H1 (cell line): ENCODE results near the gene STRIP2. TPM values are rescaled to one million over a fixed set of nuclear protein-coding genes. Genes with fewer than 3 reads are reported as not detected.

Experiments used
- CTCF ChIA-PET: fragments of 300-600 bp; sonication (Branson Sonifier 250); formaldehyde crosslinking; loops from one replicate; lab custom pipeline; 2021; ENCODE audit not compliant: partially characterized antibody; lab: Charles Lee
- POLR2A ChIA-PET: fragments of 300-600 bp; sonication (Branson Sonifier 250); formaldehyde crosslinking; loops from one replicate; lab custom pipeline; 2021; ENCODE audit warnings: inconsistent platforms; ENCODE audit not compliant: partially characterized antibody; lab: Charles Lee
- DNase-seq, 2 experiments: peaks; one replicate each; pipeline versions ENCODE4 v3.0.0 to v3.0.0-alpha.2; 2010 to 2022; ENCODE audit warnings: low spot score in 2 of 2, low read depth in 1 of 2, mixed read lengths in 1 of 2
- FAIRE-seq: peaks from 2 replicates; lab custom pipeline; 2011; peaks lifted over from hg19 to GRCh38; lab: Jason Lieb, UNC
- H2AFZ ChIP-seq: 2 replicates; pipeline ENCODE4 v1.8.1; 2012; ENCODE audit warnings: low read length, inconsistent platforms
- H2AK5ac ChIP-seq: 2 replicates; pipeline ENCODE4 v1.6.1; 2013; ENCODE audit warnings: low read depth, low read length
- H2BK120ac ChIP-seq: replicated peaks from 2 replicates; pipeline ENCODE3; 2013; ENCODE audit warnings: low read depth, low read length, inconsistent platforms
- H2BK12ac ChIP-seq: 2 replicates; pipeline ENCODE4 v1.6.1; 2013; ENCODE audit warnings: low read depth, low read length
- H2BK15ac ChIP-seq: 2 replicates; pipeline ENCODE4 v1.6.1; 2013; ENCODE audit warnings: low read length
- H2BK20ac ChIP-seq: 2 replicates; pipeline ENCODE4 v1.6.1; 2013; ENCODE audit warnings: low read length
- H2BK5ac ChIP-seq: 2 replicates; pipeline ENCODE4 v1.6.1; 2013; ENCODE audit warnings: low read depth, low read length
- H3K14ac ChIP-seq: 2 replicates; pipeline ENCODE4 v1.6.1; 2013; ENCODE audit warnings: inconsistent platforms; ENCODE audit not compliant: insufficient read length
- H3K18ac ChIP-seq: 2 replicates; pipeline ENCODE4 v1.6.1; 2013; ENCODE audit warnings: low read length; ENCODE audit errors: extremely low read depth
- H3K23ac ChIP-seq: 2 replicates; pipeline ENCODE4 v1.6.1; 2013; ENCODE audit warnings: inconsistent platforms; ENCODE audit not compliant: insufficient read length
- H3K23me2 ChIP-seq: 2 replicates; pipeline ENCODE4 v1.6.1; 2013; ENCODE audit warnings: low read depth, low read length
- H3K27ac ChIP-seq: 2 replicates; pipeline ENCODE4 v1.6.1; 2011; ENCODE audit warnings: low read depth, low read length, inconsistent platforms
- H3K27me3 ChIP-seq, 4 experiments: replicated peaks in 1 of 4; 1 replicate in 1 of 4; 2 replicates in 3 of 4; pipeline versions ENCODE4 v1.6.1 to v1.8.1; 2011 to 2013; ENCODE audit warnings: low read length in 3 of 4, mild to moderate bottlenecking in 3 of 4, inconsistent platforms in 2 of 4, mixed read lengths in 2 of 4, moderate library complexity in 1 of 4; ENCODE audit not compliant: control insufficient read depth in 3 of 4, insufficient read depth in 3 of 4; ENCODE audit errors: extremely low read depth in 1 of 4
- H3K36me3 ChIP-seq, 4 experiments: 2 replicates each; pipeline versions ENCODE4 v1.6.1 to v1.8.1; 2011 to 2013; ENCODE audit warnings: mild to moderate bottlenecking in 4 of 4, low read length in 3 of 4, moderate library complexity in 2 of 4, control low read depth in 1 of 4, inconsistent platforms in 1 of 4; ENCODE audit not compliant: insufficient read depth in 4 of 4, control insufficient read depth in 2 of 4
- H3K4ac ChIP-seq: replicated peaks from 2 replicates; pipeline ENCODE3; 2013; ENCODE audit warnings: low read length, low read depth, mixed read lengths, inconsistent platforms; ENCODE audit not compliant: insufficient read length
- H3K4me1 ChIP-seq, 4 experiments: replicated peaks in 1 of 4; 1 replicate in 1 of 4; 2 replicates in 3 of 4; pipeline versions ENCODE4 v1.6.1 to v1.8.1; 2011 to 2013; ENCODE audit warnings: low read length in 3 of 4, inconsistent platforms in 2 of 4, mixed read lengths in 1 of 4; ENCODE audit not compliant: insufficient read depth in 4 of 4, control insufficient read depth in 3 of 4
- H3K4me2 ChIP-seq, 2 experiments: 2 replicates each; pipeline versions ENCODE4 v1.6.1 to v1.8.1; 2011 to 2013; ENCODE audit warnings: low read depth in 2 of 2, low read length in 2 of 2, control low read depth in 1 of 2, inconsistent platforms in 1 of 2, mild to moderate bottlenecking in 1 of 2; ENCODE audit not compliant: insufficient read depth in 1 of 2
- H3K4me3 ChIP-seq, 4 experiments: fragments of 200-600, 300-600 bp in 1 of 4; sonication (generic), shearing (Covaris generic), sonication (Bioruptor Twin) in 1 of 4; 2 replicates each; pipeline versions ENCODE4 v1.5.1 to v1.8.1; 2011 to 2016; ENCODE audit warnings: low read length in 4 of 4, low read depth in 3 of 4, control low read depth in 2 of 4, inconsistent platforms in 2 of 4, mild to moderate bottlenecking in 2 of 4, mixed read lengths in 1 of 4, moderate library complexity in 1 of 4; ENCODE audit not compliant: insufficient read depth in 2 of 4; ENCODE audit errors: extremely low read depth in 1 of 4
- H3K56ac ChIP-seq: replicated peaks from 2 replicates; pipeline ENCODE3; 2013; ENCODE audit warnings: low read depth, mild to moderate bottlenecking, mixed read lengths, low read length, inconsistent platforms; ENCODE audit not compliant: insufficient read length
- H3K79me1 ChIP-seq: 2 replicates; pipeline ENCODE4 v1.6.1; 2013; ENCODE audit warnings: low read depth, low read length, control low read depth
- H3K79me2 ChIP-seq, 2 experiments: 2 replicates each; pipeline versions ENCODE4 v1.6.1 to v1.8.1; 2012 to 2013; ENCODE audit warnings: low read length in 2 of 2, mild to moderate bottlenecking in 2 of 2, inconsistent platforms in 1 of 2; ENCODE audit not compliant: insufficient read depth in 2 of 2, control insufficient read depth in 1 of 2
- H3K9ac ChIP-seq, 4 experiments: replicated peaks in 1 of 4; 1 replicate in 1 of 4; 2 replicates in 3 of 4; pipeline versions ENCODE4 v1.6.1 to v1.8.1; 2011 to 2013; ENCODE audit warnings: low read depth in 3 of 4, low read length in 3 of 4, control low read depth in 2 of 4, mild to moderate bottlenecking in 2 of 4, moderate library complexity in 2 of 4, inconsistent platforms in 1 of 4; ENCODE audit errors: extremely low read depth in 1 of 4
- H3K9me3 ChIP-seq, 2 experiments: 2 replicates each; pipeline versions ENCODE4 v1.6.1 to v1.8.1; 2012 to 2013; ENCODE audit warnings: mild to moderate bottlenecking in 2 of 2, moderate library complexity in 2 of 2, control low read depth in 1 of 2, inconsistent platforms in 1 of 2, low read depth in 1 of 2, low read length in 1 of 2, mixed read lengths in 1 of 2; ENCODE audit not compliant: insufficient read depth in 2 of 2
- H4K20me1 ChIP-seq, 2 experiments: replicated peaks in 1 of 2; 2 replicates each; pipeline versions ENCODE3 to v1.8.1; 2011 to 2013; ENCODE audit warnings: inconsistent platforms in 2 of 2, low read length in 2 of 2, mild to moderate bottlenecking in 1 of 2; ENCODE audit not compliant: insufficient read depth in 2 of 2, control insufficient read depth in 1 of 2
- H4K5ac ChIP-seq: 2 replicates; pipeline ENCODE4 v1.6.1; 2013; ENCODE audit warnings: low read length, low read depth, mixed read lengths, inconsistent platforms; ENCODE audit not compliant: insufficient read length
- H4K8ac ChIP-seq: 2 replicates; pipeline ENCODE4 v1.8.0; 2013; ENCODE audit warnings: mild to moderate bottlenecking, moderate library complexity, low read length, inconsistent platforms; ENCODE audit not compliant: insufficient read depth; ENCODE audit errors: extremely low read depth
- H4K91ac ChIP-seq: replicated peaks from 2 replicates; pipeline ENCODE3; 2013; ENCODE audit warnings: low read length, mixed read lengths, inconsistent platforms; ENCODE audit not compliant: insufficient read length
- FOSL1 ChIP-seq: IDR thresholded peaks from 2 replicates; pipeline ENCODE4 v1.6.1; 2011; ENCODE audit warnings: mild to moderate bottlenecking, low read depth, low read length, moderate library complexity; ENCODE audit not compliant: insufficient read depth
- GABPA ChIP-seq: IDR thresholded peaks from 2 replicates; pipeline ENCODE4 v1.6.1; 2011; ENCODE audit warnings: mild to moderate bottlenecking, low read length, moderate library complexity, borderline replicate concordance; ENCODE audit not compliant: insufficient read depth
- GTF2F1 ChIP-seq: IDR thresholded peaks from 2 replicates; pipeline ENCODE4 v1.6.1; 2012; ENCODE audit warnings: low read depth, low read length, improper control_type of control experiment, borderline replicate concordance
- HDAC2 ChIP-seq, 2 experiments: fragments of 300-600 bp in 1 of 2; sonication (generic) in 1 of 2; IDR thresholded peaks; 2 replicates each; pipeline ENCODE4 v1.6.1; 2011 to 2012; ENCODE audit warnings: low read depth in 2 of 2, low read length in 2 of 2, mild to moderate bottlenecking in 2 of 2, moderate library complexity in 2 of 2, borderline replicate concordance in 1 of 2, inconsistent platforms in 1 of 2
- PHF8 ChIP-seq: fragments of 200-600 bp; sonication (generic); conservative IDR thresholded peaks from 2 replicates; pipeline ENCODE4 v1.7.1; 2012; ENCODE audit warnings: low read depth, mild to moderate bottlenecking, inconsistent platforms, low read length, moderate library complexity
- POLR2AphosphoS5 ChIP-seq: IDR thresholded peaks from 2 replicates; pipeline ENCODE4 v1.6.1; 2011; ENCODE audit warnings: low read depth, low read length
- POU5F1 ChIP-seq: IDR thresholded peaks from 2 replicates; pipeline ENCODE4 v1.6.1; 2011; ENCODE audit warnings: low read depth, mild to moderate bottlenecking, low read length, moderate library complexity
- RAD21 ChIP-seq, 2 experiments: IDR thresholded peaks in 1 of 2; conservative IDR thresholded peaks in 1 of 2; 2 replicates each; pipeline ENCODE4 v1.6.1; 2011; ENCODE audit warnings: low read depth in 2 of 2, low read length in 2 of 2, improper control_type of control experiment in 1 of 2, inconsistent platforms in 1 of 2, mild to moderate bottlenecking in 1 of 2, moderate library complexity in 1 of 2
- RFX5 ChIP-seq: IDR thresholded peaks from 2 replicates; pipeline ENCODE4 v1.6.1; 2011; ENCODE audit warnings: low read depth, low read length, improper control_type of control experiment, borderline replicate concordance
- RNF2 ChIP-seq: fragments of 200-900, 300-1000 bp; sonication (generic); IDR thresholded peaks from 2 replicates; pipeline ENCODE4 v1.7.1; 2016; ENCODE audit warnings: borderline replicate concordance, low read depth, mild to moderate bottlenecking, antibody characterized with exemption, low read length; ENCODE audit not compliant: poor library complexity, severe bottlenecking; ENCODE audit errors: missing control alignments
- SRF ChIP-seq: IDR thresholded peaks from 2 replicates; pipeline ENCODE4 v1.6.1; 2011; ENCODE audit warnings: mild to moderate bottlenecking, low read depth, low read length, moderate library complexity
- TAF7 ChIP-seq: optimal IDR thresholded peaks from 2 replicates; pipeline ENCODE3; 2011; ENCODE audit warnings: low read depth, mild to moderate bottlenecking, inconsistent platforms, low read length, moderate library complexity, borderline replicate concordance
- TBP ChIP-seq: IDR thresholded peaks from 2 replicates; pipeline ENCODE4 v1.6.1; 2011; ENCODE audit warnings: low read depth, low read length, improper control_type of control experiment
- WGBS, 2 experiments: shearing (Covaris generic) in 1 of 2; methylation state at CpG; one replicate each; pipeline versions ENCODE4 v1.1.6 to v1.1.7; 2013 to 2015; ENCODE audit warnings: low lambda C conversion rate in 2 of 2, mixed read lengths in 2 of 2, inconsistent platforms in 1 of 2, low coverage in 1 of 2, missing lambda C conversion rate in 1 of 2; ENCODE audit not compliant: insufficient replicate concordance in 2 of 2, insufficient coverage in 1 of 2, insufficient read length in 1 of 2; ENCODE audit errors: extremely low coverage in 1 of 2, missing lambda C conversion rate in 1 of 2; 5-methylcytosine and 5-hydroxymethylcytosine counted together
- polyA plus RNA-seq, 7 experiments: library from polyadenylated mRNA; depleted of rRNA in 3 of 7; stranded (reverse) in 5 of 7; unstranded in 2 of 7; fragments of >200 nt in 5 of 7; fragments of 200-250 nt in 2 of 7; gene quantifications; 1 replicate in 5 of 7; 2 replicates in 1 of 7; 4 replicates in 1 of 7; pipeline versions ENCODE4 v1.2.1 to v1.2.3, GENCODE V29; 2011 to 2013; ENCODE audit warnings: missing spikeins in 2 of 7, mixed read lengths in 2 of 7
- total RNA-seq: library from RNA; stranded (reverse); fragmentation: NEBNext Ultra II Directional; extraction: Animal tissue kit (Norgen Biotek cat#: 25700); gene quantifications from 2 replicates; pipeline ENCODE4 v1.2.1, GENCODE V29; 2021

Gene STRIP2
- total and polyA plus RNA-seq, 2 of the 8 experiments (the other 6 are each of a cell fraction or from before 2014, with no cell fraction given) = 5.3 to 8.2 TPM

- H3K9ac ChIP-seq = no peak overlapping the region
- no peak overlapping the region for H3K56ac ChIP-seq
- H2BK20ac ChIP-seq = no peak overlapping the region
- H3K79me2 ChIP-seq = no peaks in the 10 kb centered on the region
- no peak overlapping the region for H4K8ac ChIP-seq
- H3K23ac ChIP-seq = no peak overlapping the region
- H2AK5ac ChIP-seq = no peak overlapping the region
- H3K18ac ChIP-seq = no peak overlapping the region
- no peak overlapping the region for H4K91ac ChIP-seq
- CTCF ChIA-PET = interaction anchor here (0.8 to 3.0 kb wide), 5 partner anchors 9 to 244 kb away, joined by 3 to 13 read pairs (median 5); no protein-coding TSS in a partner anchor
- no peak overlapping the region for H3K4me3 ChIP-seq
- no peaks in the 10 kb centered on the region for H3K23me2 ChIP-seq
- H2BK120ac ChIP-seq = no peak overlapping the region
- H3K27ac ChIP-seq = no peak overlapping the region
- H3K4me1 ChIP-seq = no peaks in the 10 kb centered on the region
- no peak overlapping the region for H2BK5ac ChIP-seq
- peaks cover 8 to 56% (median 37%) of the 10 kb centered on the region in 4 experiments; a peak in 6 of 8 replicates for H3K36me3 ChIP-seq
- DNase-seq (no peak), FAIRE-seq (no peak)
- H3K4me2 ChIP-seq = no peak overlapping the region
- no peaks in the 10 kb centered on the region for H4K20me1 ChIP-seq
- POLR2A ChIA-PET = interaction anchor here (0.8 to 1.0 kb wide), 2 partner anchors 11 to 103 kb away, joined by 3 read pairs; no protein-coding TSS in a partner anchor
- H2BK15ac ChIP-seq = no peak overlapping the region
- H3K79me1 ChIP-seq = no peaks in the 10 kb centered on the region; the same call in 1 of the 2 replicates
- H4K5ac ChIP-seq = no peak overlapping the region
- H2AFZ ChIP-seq = no peak overlapping the region
- WGBS, 2 experiments = 87% methylated on average over 1 of the region's 1 CpG; no CpG with 5 or more reads in 1 of the 2 experiments
- no peak overlapping the region for H3K14ac ChIP-seq
- H2BK12ac ChIP-seq = no peak overlapping the region
- no peaks in the 10 kb centered on the region for H3K9me3 ChIP-seq
- no peak overlapping the region for H3K4ac ChIP-seq
- H3K27me3 ChIP-seq = no peaks in the 10 kb centered on the region
- TF ChIP-seq RNF2 (no peak), FOSL1 (no peak), RFX5 (no peak), POLR2AphosphoS5 (no peak), GABPA (no peak), SRF (no peak), RAD21 (IDR thresholded peaks at IDR 0.05 in 1 of 2, conservative IDR thresholded peaks at IDR 0.05 in 1 of 2; ENCODE audit: low read depth in 2 of 2, low read length in 2 of 2) (no peak), PHF8 (no peak), TAF7 (no peak), POU5F1 (no peak), TBP (no peak), HDAC2 (IDR thresholded peaks at IDR 0.05; ENCODE audit: borderline replicate concordance in 1 of 2, low read depth in 2 of 2, low read length in 2 of 2) (no peak), GTF2F1 (no peak)
Observed at GRCh38 chr7:129462420-129462819, 28.2 kb downstream of the STRIP2 start.
